Stimulated activated CD8-positive, alpha-beta memory T cell treated with anti-CD3 and anti-CD28 coated beads, Interleukin-12 subunit alpha, Interleukin-12 subunit beta, amount 100 ng/mL, for 1 hour (primary cell): ENCODE data around the gene CRADD.
"Not testable (repeated sequence)": the region's sequence is repeated elsewhere in the genome, so short reads cannot be mapped to it uniquely, and the experiment has no call there.

Experiments
- DNase-seq: peaks from one replicate; pipeline ENCODE4 v3.0.0-alpha.2; 2020; ENCODE audit warnings: low read depth

The CRADD gene

DNA sequence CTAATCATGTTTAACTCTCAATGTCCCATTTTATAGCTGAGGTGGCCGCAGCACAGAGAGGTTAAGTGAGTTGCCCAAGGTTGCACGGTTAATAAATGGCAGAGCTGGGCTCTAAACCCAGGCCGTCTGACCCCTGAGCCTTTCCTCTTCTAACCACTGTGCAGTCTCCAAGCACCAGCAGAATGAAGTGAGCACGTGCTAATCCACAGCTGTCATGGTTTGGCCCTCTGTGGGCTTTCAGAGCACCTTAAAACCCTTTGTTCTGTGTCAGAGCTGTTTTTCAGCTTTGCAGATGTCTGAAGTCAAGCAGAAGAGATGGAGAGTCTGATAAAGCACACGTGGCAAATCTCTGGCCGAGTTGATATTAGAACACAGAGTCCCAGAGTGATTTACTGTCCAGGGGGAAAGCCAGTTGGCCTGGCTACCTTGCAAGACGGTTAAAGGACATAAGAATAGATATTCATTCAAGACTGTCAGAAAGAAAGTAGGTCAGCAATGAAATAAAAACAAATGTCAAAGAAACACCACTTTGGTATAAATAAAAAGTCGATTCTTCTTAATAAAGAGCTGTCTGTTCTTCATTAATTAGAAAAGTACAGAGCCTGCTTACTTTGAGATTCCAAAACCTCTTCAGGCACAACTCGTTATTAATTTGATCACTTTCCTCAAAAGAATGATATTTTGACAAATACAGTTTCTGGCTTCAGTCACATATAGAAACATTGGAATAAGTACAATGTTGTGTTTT is 107.3 kb downstream of the CRADD start:
- DNase-seq, result no peak

DNA sequence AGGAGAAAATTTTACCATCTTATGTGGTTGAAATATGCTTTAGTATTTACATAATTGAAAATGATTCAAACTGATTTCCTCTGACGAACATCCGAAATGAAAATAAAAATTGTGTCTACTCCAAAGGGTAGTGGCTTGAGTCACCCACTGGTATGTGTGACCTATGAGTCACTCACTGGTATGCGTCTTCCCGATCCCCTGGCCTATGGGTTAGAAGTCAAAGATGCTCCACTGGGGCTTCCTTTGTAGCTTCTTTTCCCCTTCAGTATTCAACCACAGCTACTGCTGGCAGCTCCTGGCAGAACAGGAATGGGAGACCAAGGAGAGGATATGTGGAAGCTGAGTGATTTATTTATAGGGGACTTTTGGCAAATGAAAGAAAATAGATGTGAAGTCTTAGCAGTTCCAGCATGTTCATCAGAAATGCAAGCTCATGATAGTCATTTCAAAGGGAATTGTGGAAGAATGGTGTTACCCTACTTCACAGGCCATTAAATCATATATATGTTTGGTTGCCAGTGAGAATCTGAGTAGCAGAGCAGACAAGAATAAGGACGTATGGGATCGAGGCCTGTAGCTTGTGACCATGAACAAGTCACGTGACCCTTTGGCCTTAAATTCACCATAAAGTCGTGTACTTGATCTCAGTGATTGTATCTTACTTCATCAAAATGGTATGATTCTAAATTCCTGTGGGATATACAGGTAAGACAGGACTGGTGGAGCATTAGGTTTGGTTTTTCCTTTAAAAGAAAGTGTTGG is 108.3 kb downstream of the CRADD start:
- DNase-seq, result no peak

DNA sequence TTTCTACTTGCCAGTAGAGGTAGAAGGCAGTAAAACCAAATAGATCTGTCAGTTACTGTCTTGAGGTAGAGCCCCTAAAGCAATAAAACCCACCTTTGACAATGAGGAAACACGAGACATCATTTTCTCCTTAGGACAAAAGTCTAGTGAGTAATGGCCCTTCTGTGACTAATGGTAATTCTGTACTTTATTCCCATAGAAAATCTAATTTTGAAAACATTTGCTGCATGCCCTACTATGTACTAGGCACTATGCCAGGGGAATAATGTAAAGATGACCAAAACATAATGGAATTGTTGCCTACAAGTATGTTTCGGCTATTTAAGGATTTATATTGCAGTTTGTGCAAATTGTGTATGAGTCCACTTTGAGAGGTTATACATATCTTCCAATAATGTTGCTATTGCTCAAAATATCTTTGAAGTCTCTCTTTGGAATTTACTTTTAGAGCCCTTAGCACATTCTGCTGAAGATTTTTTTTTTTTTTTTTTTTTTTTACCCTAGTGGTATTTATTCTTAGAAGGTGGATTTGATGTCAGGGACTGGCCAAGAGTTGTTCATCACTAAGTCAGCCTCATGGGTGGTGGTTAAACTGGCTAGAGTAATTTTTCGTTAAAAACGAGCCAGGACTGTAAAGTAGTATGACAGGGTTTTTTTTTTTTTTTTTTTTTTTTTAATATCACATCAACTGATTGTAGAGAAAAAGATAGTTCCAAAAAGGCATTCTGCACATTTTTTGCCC is 109.7 kb downstream of the CRADD start:
- DNase-seq, result no peak

DNA sequence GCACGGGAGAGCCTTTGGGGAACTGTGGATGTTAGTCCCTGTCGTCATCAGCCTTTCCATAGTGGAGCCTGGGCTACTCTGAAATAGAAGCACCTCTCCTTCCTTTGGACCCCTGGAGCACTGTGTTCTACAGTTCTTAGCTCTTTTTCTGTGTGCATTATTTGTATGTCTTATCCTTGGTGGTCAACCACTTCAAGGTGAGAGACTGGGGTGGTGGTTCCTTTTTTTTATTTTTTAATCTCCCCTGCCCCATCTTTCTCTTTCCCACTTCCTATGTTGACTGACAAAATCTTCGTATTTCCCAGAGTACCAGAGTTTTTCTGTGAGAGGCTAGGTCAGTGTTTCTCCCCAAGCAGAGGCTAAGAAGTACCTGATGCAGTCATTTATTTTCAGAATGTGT is 111.7 kb downstream of the CRADD start:
- DNase-seq, result no peak

DNA sequence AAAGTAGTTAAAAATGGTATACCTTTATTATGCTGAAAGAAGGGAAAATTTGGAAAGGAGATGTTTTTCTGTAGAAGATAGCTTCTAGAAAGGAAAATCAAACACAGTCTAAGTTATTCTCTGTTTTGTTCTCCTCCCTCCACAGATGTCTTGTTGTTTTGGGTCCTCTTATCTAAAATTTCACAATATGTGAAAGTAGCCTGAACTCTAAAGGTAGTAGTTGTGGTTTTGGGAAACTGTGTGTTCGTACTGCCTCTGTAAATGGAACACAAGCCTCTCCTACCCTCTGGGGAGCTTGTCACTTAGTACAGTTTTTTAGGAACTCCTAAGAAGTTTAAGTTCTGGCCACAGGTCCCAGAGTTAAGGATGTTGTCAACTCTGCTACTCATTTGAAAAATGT is 112.6 kb downstream of the CRADD start:
- no peak for DNase-seq

DNA sequence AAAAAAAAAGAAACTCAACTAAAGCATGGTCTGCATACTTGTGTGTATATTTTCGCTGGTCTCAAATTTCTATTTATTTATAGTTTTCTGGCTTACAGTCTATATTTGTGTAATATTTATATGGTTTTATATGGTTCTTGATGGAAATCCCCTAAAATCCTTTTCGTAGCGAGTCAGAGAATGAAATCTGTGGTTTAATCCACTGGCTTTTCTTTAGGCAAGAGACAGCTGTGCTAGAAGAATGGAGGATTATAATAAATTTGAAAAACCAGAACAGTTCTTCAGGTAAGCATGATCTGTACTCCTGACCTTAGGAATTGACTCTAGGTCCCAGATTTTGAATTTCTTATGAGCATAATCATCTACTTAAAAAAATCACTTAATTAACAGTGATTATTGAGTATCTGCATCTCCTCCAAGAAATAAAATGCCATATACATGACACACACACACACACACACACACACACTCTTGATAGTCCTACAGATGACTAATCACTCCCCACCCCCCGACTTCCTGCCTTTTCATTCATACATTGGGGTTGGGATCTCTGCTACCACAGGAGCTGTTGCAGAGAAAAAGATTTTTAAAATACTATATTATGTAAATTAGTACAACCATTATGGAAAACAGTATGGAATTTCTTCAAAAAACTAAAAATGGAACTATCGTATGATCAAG is 113.4 kb downstream of the CRADD start:
- no peak for DNase-seq

DNA sequence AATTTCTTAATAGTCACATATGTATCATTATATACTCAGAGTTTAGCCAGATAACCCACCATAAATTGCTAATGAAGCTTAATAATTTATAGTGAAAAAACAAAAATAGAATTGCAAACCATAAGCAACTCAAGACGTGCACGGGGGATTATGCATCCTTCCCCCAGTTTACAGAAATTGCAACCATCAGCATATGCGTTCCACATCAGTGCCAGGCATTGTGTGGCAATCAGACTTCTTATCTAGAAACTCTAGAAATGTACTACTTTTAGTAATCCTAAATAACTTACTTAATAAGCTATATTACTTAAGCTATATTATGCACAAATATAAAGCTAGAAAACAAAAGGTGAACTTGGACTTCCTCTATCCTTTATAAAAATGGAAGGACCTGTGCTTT is 115.8 kb downstream of the CRADD start:
- no peak for DNase-seq

DNA sequence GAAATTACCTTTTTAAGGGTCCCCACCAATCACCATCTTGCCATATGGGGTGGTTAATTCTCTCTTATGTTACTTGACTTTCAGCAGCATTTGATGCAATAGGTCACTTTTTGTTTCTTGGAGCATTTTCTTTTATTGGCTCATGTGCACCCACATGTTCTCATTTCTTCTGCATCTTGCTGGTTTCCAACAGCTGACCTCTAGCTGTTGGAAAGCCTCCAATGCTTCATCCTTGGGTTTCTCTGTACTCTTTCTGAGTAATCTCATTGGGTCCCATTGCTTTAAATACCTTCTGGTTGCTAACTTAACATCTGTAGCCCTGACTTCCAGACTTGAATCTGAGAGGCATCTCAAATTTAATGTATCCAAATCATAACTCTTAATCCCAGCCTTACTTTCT is 116.8 kb downstream of the CRADD start:
- no peak for DNase-seq

DNA sequence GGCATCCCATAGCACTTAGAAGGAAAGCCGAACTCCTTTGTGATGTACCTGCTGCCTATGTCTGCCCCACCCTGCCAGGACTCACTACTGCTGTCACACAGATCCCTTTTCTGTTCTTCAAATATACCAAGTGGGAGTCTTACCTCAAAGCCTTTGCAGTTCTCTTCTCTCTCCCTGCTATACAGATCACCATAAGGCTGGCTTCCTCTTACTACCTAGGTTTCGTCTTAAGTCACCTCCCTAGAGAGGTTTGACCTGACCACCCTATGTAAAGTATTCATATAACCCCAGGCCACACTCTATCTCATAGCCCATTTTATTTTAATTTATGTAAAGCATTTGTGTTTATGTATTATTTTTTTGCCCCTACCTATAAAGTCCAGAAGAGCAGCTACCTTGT is 117.6 kb downstream of the CRADD start:
- no peak for DNase-seq

DNA sequence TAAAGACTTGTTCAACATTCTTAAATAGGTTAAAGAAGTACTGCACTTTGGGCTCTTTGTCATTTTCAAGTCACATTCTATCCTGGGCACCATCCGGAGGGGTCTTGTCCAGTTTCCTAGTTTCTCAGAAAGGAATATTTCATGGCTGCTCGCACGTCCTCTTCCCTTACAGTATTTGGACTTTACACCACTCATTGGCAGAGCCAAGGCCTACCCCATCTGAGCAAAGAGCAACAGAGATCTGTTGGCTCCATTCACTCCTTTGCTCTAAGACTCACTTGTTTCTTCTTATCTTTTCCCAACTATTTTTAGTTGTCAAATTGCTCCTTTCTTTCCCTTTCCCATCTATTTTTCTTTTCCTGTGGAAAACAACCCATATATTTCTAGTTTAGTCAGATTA is 118.2 kb downstream of the CRADD start:
- no peak for DNase-seq

DNA sequence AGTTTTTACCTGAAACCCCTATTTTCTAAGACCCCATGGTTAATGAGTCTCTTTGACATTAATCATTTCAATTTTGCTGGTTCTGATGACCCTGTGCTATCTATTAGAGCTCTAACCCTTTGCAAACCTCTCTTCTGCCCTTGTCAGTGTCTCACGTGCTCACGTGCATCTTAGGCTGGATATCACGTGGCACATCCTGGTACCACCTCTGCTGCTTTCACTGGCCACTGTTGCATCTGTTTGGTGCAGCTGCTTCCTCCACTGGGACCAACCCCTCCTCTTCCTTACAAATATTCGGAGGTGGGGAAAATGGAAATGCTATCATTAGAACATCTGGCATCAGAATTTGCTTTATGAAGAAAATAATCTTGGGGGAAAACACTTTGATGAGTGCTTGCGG is 119.6 kb downstream of the CRADD start:
- no peak for DNase-seq

DNA sequence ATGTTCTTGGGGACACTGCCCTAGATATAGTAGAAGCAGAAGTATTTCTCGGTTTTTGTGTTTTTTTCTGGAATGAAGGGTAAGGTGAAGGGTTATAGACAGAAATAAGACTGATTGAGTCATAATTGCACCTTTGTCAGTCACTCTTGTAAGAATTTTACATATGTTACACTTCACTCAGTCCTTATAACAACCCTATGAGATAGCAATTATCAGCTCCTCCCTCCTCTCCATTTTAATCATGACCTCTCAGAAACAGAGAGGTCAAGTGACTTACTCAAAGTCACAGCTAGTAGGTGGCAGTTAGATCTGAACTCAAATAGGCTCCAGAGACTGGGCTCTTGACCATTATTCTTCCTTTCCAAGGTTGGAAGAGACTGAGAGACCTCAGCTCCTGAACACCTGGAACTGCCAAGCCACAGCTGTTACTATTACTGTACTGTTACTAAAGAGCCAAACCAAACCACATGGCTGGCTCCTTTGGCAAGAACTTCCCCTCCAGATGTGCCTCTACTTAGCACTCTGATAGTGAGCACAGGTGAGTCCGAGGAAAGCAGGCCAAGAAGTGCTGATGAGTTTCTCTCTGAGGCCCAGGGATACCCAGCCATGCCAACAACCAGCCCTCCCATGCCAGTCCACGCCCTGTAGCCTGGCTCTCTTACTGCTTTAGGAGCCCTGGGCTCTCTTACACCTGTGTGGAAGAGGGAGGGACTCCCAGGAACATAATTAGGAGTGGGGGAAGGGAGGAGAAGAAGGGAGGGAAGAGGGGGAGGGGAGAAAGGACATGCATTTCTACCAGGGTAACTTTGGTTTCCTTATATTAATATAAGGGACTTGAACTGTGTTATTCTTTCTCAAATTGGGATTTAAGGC is 121.3 kb downstream of the CRADD start:
- DNase-seq, result no peak

DNA sequence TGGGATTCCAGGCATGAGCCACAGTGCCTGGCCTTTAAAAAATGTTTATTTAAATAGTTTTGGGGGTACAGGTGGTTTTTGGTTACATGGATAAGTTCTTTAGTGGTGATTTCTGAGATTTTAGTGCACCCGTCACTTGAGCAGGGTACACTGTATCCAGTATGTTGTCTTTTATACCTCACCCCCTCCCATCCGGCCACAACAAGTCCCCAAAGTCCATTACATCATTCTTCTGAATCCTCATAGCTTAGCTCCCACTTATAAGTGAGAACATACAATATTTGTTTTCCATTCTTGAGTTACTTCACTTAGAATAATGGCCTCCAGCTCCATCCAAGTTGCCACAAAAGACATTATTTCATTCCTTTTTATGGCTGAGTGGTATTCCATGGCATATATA is 124.5 kb downstream of the CRADD start:
- DNase-seq, result not testable (repeated sequence)

DNA sequence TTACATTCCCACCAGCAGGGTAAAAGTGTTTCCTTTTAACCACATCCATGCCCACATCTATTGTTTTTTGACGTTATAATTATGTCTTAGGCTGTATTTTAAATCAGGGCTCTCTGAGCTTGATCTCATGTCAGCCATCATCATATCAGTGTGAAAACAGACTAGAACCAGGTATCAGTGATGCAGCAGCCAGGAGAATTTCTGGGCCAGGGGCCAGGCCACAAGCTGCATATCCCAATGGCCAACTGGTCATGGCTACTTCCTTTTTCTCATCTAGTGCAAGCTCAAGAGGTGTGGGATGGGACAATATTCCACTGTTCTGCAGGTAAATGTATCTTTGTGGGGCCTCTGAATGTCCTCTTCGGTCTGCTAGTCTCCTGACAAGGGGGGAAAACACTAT is 125.1 kb downstream of the CRADD start:
- DNase-seq, result no peak

DNA sequence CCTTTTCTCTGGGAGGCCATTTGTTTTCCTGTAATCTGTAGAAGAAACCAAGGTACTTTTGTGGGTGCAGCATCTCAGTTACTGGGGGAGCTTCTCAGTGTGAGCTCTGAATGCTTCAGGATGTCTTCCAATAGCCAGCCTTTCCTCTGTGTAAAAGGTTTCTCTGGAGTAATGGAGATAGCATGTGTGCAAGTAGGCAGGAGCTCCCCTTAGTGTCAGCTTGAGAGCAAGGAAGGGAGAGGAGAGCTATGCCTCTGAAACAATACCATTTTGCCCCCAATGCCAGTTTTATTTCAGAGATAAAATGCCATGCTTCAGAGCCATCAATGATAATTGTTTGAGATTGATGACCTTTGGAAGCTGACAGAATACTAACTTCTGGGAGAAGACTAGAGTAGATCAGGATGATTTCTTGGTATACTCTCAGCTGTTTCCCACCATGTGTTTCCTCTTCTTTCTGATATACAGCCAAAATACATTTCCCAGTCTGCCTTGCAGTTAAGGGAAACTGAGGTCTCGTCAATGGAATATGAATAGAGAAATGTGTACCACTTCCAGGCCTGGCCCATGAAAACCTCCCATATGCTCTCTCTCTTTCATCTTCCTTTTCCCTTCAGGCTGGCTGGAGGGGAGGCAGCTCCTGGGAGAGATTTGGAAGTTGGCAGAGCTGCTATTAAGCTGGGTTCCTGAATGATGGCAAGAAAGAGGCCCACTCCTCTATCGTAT is 125.7 kb downstream of the CRADD start:
- no peak for DNase-seq

DNA sequence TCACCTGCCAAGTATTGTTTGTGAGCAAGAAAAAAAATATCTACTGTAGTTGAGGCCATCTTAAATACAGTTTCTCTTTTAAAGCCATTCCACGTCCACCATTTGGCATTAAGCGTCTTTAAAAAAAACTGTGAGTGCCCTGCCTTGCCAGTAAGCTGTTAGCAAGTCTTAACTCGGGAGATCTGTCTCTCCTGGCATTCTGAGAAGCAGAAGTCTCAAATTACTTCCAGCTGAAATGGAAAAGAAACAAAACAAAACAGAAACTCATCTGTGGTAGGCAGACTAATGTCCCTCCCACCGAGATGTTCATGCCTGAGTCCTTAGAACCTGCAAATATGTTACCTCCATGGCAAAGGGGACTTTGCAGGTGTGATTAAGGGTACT is 126.2 kb downstream of the CRADD start:
- no peak for DNase-seq

DNA sequence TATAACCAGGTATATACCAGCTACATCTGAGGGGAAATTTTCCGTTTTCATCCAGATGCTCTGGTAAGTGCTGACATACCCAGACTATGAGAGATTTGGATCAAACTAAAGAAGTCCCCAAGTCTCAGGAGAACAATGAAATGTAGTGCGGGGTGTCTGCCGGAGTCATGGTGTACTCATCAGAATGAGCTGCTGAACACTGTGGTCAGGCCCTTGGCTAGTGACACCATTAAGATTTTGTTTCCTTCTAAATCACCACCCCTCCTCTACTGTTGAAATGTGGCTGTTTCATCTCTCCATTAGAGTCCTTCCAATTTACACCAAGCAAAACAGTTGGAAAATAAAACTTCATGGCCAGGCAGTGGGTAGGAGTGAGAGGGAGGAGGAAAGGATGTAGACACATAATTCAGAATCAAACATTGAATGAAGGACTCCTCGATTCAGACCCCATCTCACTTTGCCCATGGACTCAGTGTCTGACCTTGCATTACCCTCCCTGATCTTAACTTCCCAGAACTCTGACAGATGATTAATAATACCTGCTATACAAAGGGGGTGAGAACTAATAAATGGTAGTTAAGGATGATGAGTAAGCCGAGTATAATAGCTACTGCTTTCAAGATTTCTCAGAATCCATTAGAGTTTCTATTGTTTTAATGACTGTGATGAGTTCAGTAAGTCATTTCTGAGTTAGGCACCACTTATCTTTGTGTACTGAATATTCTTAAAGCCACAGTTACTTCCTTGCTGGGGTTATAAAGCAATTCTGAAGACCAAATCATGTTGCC is 127.4 kb downstream of the CRADD start:
- no peak for DNase-seq

DNA sequence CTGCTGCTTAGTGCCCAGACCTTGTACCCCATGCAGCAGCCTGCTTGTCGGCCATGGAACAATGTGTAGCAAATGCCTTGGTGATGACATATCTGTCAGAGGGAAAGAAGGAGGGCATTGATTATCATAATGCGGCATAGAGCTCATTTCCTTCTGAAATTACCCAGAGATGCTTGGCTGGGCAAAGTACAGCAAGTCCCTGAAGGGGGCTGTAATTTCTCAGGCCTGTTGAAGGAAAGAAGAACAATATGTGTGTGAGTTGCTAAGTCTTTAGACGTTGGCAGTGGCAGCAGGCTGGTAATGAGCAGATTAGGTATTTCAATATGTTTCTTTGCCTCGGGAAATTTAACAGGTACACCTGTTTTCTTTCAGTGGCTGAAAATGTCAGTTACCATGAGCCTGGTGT is 128.6 kb downstream of the CRADD start:
- no peak for DNase-seq

DNA sequence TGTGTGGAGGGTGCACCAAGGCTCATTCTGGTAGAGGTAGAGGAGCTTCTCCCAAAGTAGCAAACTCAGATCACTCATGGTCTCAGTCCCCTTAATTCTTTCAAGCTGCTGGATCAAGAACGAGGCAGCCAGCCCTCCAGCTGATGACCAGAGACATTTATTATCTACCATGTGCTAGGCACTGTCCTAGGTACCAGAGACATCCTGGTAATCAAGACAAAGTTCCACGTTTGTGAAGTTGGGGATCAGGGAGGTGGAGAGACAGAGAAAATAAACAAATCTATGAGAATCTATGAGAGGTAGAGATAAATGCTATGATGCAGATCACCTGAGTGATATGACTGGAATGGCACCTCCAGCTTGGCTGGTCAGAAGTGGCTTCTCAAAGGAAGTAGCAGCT is 130.2 kb downstream of the CRADD start:
- no peak for DNase-seq
